ENCODE results near the gene PARD3B. TPM values are rescaled to one million over a fixed set of nuclear protein-coding genes. Genes with fewer than 3 reads are reported as not detected.

The PARD3B gene
- total and polyA plus RNA-seq, 2 of the 13 experiments (the other 11 are each of a cell fraction or from before 2014, with no cell fraction given) = 0.71 to 2.3 TPM

- TF ChIP-seq PAXIP1 (CRISPR knock-in tag; conservative IDR thresholded peaks at IDR 0.05) (no peak), ZBTB21 (CRISPR knock-in tag; IDR thresholded peaks at IDR 0.05) (no peak), ZNF331 (CRISPR knock-in tag; IDR thresholded peaks at IDR 0.05) (no peak), ZNF510 (CRISPR knock-in tag; IDR thresholded peaks at IDR 0.05; ENCODE audit: low read depth) (no peak), ZNF20 (CRISPR knock-in tag; IDR thresholded peaks at IDR 0.05) (no peak), ZUFSP (CRISPR knock-in tag; IDR thresholded peaks at IDR 0.05; ENCODE audit: borderline replicate concordance) (no peak), ZNF431 (CRISPR knock-in tag; IDR thresholded peaks at IDR 0.05; ENCODE audit: borderline replicate concordance, low read depth) (no peak), POGZ (CRISPR knock-in tag; IDR thresholded peaks at IDR 0.05) (no peak), ZZZ3 (CRISPR knock-in tag; IDR thresholded peaks at IDR 0.05; ENCODE audit: borderline replicate concordance) (no peak), ZNF576 (CRISPR knock-in tag; IDR thresholded peaks at IDR 0.05) (no peak), GRHL1 (CRISPR knock-in tag; conservative IDR thresholded peaks at IDR 0.05) (no peak)
Observed at GRCh38 chr2:204984518-204984917, 439.2 kb downstream of the PARD3B start (continued).

All from HepG2 (cell line).